HT-29 (cell line): ENCODE measurements around the gene HOXA5. TPM values are rescaled to one million over a fixed set of nuclear protein-coding genes. Genes with fewer than 3 reads are reported as not detected.

Source experiments
- DNase-seq: peaks from one replicate; pipeline ENCODE4 v3.0.0-alpha.2; 2015; ENCODE audit warnings: low spot score
- total RNA-seq: library from RNA; depleted of rRNA; stranded (reverse); fragments of >200 nt; shearing (Covaris generic); gene quantifications from 2 replicates; pipeline ENCODE4 v1.2.3, GENCODE V29; 2014

HOXA5 gene
- total RNA-seq, 1 experiment from 2014 or later, result 22.1 TPM

GRCh38 chr7:27137640-27138315 is 5.7 kb downstream of the HOXA5 start:
- DNase-seq, result peak; percentile 56

- no peak for DNase-seq
Observed at GRCh38 chr7:27134392-27134791, 9.1 kb downstream of the HOXA5 start.

- no peak for DNase-seq
Observed at GRCh38 chr7:27133409-27134231, 9.9 kb downstream of the HOXA5 start.

GRCh38 chr7:27132978-27133377 is 10.5 kb downstream of the HOXA5 start:
- DNase-seq, result no peak

GRCh38 chr7:27132214-27132613 is 11.3 kb downstream of the HOXA5 start:
- DNase-seq, result no peak

- no peak for DNase-seq
Observed at GRCh38 chr7:27131390-27131819, 12.1 kb downstream of the HOXA5 start.

- DNase-seq, result peak; percentile 83
Observed at GRCh38 chr7:27130540-27131389, 12.7 kb downstream of the HOXA5 start, which contains the start of gene HOXA4. HOXA4 (minus strand) TSS chr7:27130757; CDS start chr7:27130733, 24 bp downstream.

GRCh38 chr7:27129729-27130539 is 13.5 kb downstream of the HOXA5 start:
- DNase-seq, result no peak

- no peak for DNase-seq
Observed at GRCh38 chr7:27128776-27129728, 14.4 kb downstream of the HOXA5 start.

- DNase-seq, result no peak
Observed at GRCh38 chr7:27128034-27128433, 15.4 kb downstream of the HOXA5 start.

GRCh38 chr7:27126596-27127327 is 16.7 kb downstream of the HOXA5 start:
- DNase-seq, result no peak

GRCh38 chr7:27125986-27126394 is 17.5 kb downstream of the HOXA5 start:
- no peak for DNase-seq

- no peak for DNase-seq
Observed at GRCh38 chr7:27124902-27125689, 18.4 kb downstream of the HOXA5 start.

- DNase-seq, result no peak
Observed at GRCh38 chr7:27124096-27124901, 19.2 kb downstream of the HOXA5 start.

- DNase-seq, result no peak
Observed at GRCh38 chr7:27123477-27124053, 19.9 kb downstream of the HOXA5 start.

- peak; percentile 72 for DNase-seq
Observed at GRCh38 chr7:27123007-27123476, 20.4 kb downstream of the HOXA5 start.
